KOPT-K1 (cell line): Measurements from ENCODE around the gene NLRP10.

Experiments used
- H3K27ac ChIP-seq: fragments of 200-600 bp; sonication (generic); 2 replicates; pipeline ENCODE4 v1.5.1; 2016; ENCODE audit warnings: antibody characterized with exemption, mild to moderate bottlenecking, low read depth, low read length; ENCODE audit not compliant: poor library complexity, severe bottlenecking
- H3K36me3 ChIP-seq: fragments of 200-600 bp; sonication (generic); 2 replicates; pipeline ENCODE4 v1.5.1; 2017; ENCODE audit warnings: antibody characterized with exemption, mild to moderate bottlenecking, low read length, moderate library complexity; ENCODE audit not compliant: insufficient read depth
- H3K9me3 ChIP-seq: fragments of 200-600 bp; sonication (generic); 2 replicates; pipeline ENCODE4 v1.5.1; 2017; ENCODE audit warnings: antibody characterized with exemption, low read length, mild to moderate bottlenecking; ENCODE audit not compliant: insufficient read depth, poor library complexity, severe bottlenecking

NLRP10 gene

GRCh38 chr11:7955191-7955590, 10.1 kb downstream of the NLRP10 start:
- H3K9me3 ChIP-seq: no peaks in the 10 kb centered on the region
- no peak overlapping the region for H3K27ac ChIP-seq
- H3K36me3 ChIP-seq: no peaks in the 10 kb centered on the region

- Histone ChIP-seq H3K36me3 (no peaks in the 10 kb centered on the region), H3K9me3 (peaks cover under 1% of the 10 kb centered on the region), H3K27ac (no peak overlapping the region)
Measured at GRCh38 chr11:7949934-7950333, 15.3 kb downstream of the NLRP10 start.

GRCh38 chr11:7944123-7944522, 21.1 kb downstream of the NLRP10 start:
- Histone ChIP-seq H3K27ac (no peak overlapping the region), H3K9me3 (peaks cover 13% of the 10 kb centered on the region), H3K36me3 (no peaks in the 10 kb centered on the region)

GRCh38 chr11:7941608-7942007, 23.6 kb downstream of the NLRP10 start, which contains the start of gene OR10A3:
Gene OR10A3 (minus strand): TSS chr11:7941708. CDS start chr11:7939520, 2,188 bp downstream.
- Histone ChIP-seq H3K27ac (no peak within 1 kb of the TSS), H3K9me3 (peaks cover 13% of the 10 kb centered on the region), H3K36me3 (no peaks in the 10 kb centered on the region)

- Histone ChIP-seq H3K9me3 (peaks cover 13% of the 10 kb centered on the region), H3K36me3 (no peaks in the 10 kb centered on the region), H3K27ac (no peak overlapping the region)
Measured at GRCh38 chr11:7941146-7941545, 24.1 kb downstream of the NLRP10 start.

GRCh38 chr11:7936615-7937014, 28.6 kb downstream of the NLRP10 start:
- H3K27ac ChIP-seq: no peak overlapping the region
- H3K36me3 ChIP-seq: no peaks in the 10 kb centered on the region
- no peaks in the 10 kb centered on the region for H3K9me3 ChIP-seq

GRCh38 chr11:7931168-7931567, 34.1 kb downstream of the NLRP10 start, which contains the start of gene OR10A6:
Gene OR10A6 (minus strand): TSS chr11:7931268. CDS start chr11:7928662, 2,606 bp downstream.
- Histone ChIP-seq H3K27ac (no peak within 1 kb of the TSS), H3K9me3 (no peaks in the 10 kb centered on the region), H3K36me3 (no peaks in the 10 kb centered on the region)

- no peak overlapping the region for H3K27ac ChIP-seq
- no peaks in the 10 kb centered on the region for H3K9me3 ChIP-seq
- H3K36me3 ChIP-seq: no peaks in the 10 kb centered on the region
Measured at GRCh38 chr11:7927635-7928034, 37.6 kb downstream of the NLRP10 start.

GRCh38 chr11:7924536-7924935, 40.7 kb downstream of the NLRP10 start:
- Histone ChIP-seq H3K9me3 (no peaks in the 10 kb centered on the region), H3K27ac (no peak overlapping the region), H3K36me3 (no peaks in the 10 kb centered on the region)

- no peak overlapping the region for H3K27ac ChIP-seq
- H3K9me3 ChIP-seq: no peaks in the 10 kb centered on the region
- H3K36me3 ChIP-seq: no peaks in the 10 kb centered on the region
Measured at GRCh38 chr11:7918141-7918540, 47.1 kb downstream of the NLRP10 start.
